ENCODE results near the gene CARMIL1.

The CARMIL1 gene

DNA sequence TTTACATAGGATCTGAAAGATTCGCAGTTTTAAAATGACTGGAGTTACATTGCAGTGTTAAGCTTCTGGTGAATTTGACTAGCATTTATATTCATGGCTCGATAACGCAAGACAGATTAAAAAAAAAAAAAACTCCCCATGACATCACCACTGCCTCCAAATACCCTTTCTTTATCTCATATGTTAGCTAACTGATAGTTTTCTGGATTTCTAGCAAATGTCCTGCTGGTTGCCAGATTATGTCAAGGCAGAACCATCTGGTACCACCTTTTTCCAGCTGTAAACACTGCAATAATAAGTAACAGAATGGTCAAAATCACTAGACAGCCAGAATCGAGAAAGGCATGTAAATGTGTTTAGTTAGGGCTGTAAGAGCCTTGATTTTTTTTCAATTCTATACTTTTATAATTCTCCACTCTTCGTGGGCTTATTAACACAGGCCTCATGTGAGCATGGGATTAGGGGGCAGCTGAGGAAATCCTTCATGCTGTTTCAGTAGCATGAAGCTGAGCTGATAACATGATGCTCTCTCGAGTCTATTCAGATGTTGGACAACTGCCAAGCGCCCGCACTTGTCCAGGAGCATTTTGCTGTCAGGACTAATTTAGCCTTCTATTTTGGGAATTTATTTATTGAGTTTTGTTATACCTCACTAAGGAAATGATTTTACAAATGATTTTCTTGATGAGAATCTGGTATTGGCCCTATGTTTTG, 206.8 kb downstream of the CARMIL1 start:
- no peak for DNase-seq

DNA sequence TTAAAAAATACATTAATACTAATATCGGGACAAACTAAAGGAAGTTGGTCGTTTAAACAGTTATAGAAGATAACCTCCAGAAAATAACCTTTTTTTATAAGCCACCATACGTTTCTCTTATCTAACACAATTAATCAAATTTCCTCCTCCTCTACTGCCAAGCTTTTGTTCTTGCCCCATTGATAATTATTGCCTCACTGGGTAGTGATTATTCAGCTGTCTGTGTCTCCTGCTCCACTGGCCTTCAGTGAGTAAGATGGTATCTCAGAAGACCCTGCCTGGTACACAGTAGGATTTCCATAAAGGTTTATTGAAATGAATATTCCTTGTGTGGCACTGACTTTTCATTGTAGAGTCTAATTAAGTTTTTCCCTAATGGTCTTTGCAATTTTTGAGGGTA, 207.4 kb downstream of the CARMIL1 start:
- no peak for DNase-seq

DNA sequence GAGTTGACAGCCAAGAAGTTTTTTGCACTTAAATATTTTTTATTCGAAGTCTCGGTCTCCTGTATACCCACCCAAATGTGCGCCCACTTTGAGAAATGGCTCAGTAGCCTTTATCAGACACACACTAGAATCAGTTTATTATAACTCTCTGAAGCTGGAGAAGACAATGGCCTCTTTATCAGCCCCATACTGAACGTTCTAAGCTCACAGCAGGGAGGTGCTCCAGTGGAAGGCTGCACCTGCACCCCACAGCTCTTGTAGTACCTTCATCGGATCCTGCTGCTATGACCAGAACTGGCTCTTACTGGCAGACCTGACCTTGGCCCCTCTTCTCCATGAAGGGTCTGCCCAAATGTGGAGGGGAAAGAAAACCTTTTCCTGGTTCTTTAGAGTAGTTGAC, 207.8 kb downstream of the CARMIL1 start:
- DNase-seq = no peak

DNA sequence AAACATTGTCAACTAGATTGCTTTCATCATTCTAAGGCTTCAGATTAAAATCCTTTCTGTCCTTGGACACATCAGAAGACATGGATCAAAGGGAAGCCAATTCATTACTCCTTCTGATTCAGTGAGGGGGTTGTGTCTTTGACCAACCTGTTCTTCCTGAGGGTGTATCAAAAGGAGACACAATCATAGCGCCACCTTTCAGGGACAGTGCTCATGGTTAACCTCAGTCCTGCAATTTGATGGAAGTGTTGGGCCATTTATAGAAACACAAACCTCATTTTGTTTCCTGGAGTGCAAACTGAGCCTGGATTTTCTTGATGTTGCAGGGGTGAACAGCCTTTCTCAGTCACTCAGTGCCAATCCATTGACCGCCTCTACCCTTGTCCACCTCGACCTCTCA, 209.0 kb downstream of the CARMIL1 start:
- DNase-seq = no peak

DNA sequence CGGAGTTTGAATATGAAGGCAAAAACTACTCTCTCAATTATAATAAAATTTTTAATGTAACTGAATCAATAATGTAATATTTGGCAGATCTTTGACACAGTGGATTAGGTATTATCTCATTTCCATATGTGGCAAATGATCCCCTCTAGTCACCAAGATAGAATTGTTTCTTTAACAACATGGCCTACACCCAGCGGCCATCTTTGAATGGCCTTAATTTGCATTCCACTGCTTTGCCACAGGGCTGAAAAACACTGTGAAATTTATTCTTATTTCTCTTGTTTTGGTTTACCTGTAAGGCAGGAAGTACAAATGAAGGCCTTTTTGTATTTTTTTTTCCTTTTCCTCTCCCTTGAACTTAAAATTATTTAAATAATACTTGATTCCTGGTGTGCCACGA, 210.2 kb downstream of the CARMIL1 start:
- no peak for DNase-seq

DNA sequence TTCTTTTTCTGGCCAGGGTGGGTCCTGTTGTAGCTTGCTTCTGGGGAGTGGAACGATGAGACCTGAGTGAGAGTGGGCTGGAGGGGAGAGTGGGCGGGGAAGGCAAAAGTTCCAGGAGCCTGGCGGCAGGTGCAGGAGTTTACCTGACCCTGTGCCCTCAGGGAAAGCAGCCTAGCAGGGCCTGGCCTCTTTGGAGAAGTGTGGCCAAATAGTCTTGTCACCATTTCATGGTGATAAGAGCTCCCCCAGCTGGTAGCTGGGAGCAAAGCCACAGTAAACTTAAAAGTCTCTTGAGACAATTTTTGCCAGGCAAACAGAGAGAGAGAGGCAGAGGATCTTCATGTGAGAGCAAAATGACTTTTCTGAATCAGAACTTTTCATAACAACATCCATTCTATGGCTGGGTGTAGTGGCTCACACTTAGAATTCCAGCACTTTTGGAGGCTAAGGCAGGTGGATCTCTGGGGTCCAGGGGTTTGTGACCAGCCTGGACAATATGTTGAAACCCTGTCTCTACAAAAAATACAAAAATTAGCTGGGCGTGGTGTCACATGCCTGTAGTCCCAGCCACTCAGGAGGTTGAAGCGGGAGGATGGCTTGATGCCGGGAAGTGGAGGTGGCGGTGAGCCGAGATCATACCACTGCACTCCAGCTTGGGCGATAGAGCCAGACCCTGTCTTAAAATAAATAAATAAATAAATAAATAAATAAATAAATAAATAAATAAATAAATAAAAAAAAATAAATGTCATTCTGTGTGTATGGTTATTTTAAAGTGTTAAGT, 211.0 kb downstream of the CARMIL1 start:
- DNase-seq = no peak

DNA sequence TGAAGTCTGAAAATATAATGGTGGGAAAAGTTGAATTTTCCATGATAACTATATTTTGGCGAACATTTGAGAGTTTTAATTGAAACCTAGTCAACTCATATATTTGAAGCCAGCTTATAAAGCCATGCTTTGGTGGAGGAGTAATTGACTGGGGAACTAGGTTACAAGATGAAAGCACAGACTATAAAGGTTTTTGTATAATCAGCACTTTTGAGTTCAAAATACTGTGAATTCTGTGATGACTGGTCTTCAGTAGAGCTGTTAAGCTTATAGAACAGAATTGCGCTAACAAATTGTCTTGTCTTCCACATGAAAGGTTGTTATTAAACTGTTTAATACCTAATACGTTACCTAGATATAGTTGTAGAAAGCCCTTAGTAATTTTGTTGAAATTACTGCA, 213.8 kb downstream of the CARMIL1 start:
- no peak for DNase-seq

DNA sequence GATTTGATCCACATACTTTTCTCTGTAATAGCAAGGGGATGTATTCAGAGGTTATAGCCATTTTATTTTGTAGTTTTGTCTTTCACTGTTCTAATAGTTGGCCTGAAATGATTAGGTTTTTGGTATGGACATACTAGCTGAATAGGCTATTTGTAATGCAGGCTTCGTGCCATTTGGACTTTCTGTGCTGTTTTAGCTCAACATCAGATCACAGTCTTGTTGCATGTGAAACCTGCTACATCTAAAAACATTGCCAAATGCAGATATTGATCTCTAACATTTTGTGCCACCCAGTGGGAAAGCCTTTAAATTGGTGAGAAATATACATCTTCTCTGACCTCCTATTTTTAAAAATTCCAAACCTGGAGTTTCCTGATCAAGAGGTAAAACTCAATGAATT, 215.3 kb downstream of the CARMIL1 start:
- no peak for DNase-seq

DNA sequence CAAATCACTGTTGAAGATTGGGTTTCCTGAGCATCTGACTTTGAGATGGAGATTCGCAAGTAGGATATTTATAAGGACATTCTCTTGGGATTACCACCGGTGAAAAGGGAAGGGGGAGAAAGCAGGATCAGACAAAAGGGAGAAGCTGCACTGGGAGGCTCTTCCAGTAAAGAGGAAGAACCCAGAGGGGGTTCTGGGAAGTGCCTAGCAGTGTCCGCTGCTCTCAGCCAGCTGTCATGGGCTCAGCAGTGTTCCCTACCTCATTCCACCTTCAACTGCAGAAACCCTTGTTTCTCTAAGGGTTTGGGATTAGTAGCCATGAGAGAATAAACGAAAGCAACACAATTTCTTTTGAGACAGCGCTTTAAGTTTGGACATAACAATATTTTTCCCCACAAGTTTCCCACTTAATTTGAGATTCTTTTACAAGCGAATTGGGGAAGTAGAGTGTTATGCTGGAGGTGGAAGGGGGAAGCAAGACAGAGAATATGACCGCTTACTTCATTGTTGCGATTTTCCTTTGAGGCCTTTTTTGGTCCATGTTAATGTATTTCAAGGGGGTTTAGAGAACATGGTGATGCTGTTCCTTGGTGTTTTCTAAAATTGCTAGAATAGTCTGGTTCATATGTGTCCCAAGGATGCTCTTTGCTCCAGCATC, 218.3 kb downstream of the CARMIL1 start:
- DNase-seq = no peak

DNA sequence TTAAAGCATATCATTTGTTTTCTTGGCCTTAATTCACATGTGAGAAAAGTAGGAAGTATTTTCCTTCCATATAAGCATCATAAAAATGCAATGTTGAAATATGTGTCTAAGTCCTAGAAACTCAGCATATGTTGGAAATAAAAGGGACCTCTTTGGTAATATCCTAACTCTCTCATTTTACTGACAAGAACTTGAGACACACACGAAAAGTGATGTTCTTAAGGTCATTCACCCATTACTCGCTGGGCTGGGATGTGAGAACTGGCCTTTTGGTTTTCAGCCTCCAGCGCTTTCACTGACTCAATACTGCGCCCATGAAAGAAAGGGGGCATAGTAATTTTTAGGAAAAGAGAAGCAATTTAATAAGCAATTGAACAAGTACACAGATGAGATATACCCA, 219.3 kb downstream of the CARMIL1 start:
- DNase-seq = no peak

DNA sequence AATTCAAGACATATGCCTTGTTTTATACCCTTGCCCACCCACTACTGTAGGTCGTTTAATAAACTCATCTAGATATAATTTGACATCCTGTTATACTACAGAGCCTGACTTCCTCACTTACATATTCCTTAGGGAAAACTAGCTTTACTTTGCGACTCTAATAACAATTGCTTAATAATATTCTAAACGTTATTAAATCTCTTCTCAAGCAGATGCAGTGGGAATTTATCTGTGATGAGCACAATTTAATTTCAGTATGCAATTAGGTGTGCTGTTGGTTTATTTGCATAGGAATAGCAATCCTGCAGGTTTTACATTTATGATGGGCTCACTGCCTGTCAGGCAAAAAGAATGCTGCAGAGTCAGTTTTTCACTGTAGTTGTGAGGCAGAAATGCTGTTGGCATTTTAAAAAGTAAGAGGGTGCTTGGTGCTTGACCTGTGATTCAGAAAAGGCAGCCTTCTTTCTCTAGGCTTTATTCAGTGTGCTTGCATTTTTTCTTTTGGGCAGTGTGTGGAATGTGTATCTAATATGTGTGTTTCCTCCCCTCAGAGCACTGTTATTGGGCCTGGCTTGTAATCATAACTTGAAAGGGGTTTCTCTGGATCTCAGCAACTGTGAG, 220.6 kb downstream of the CARMIL1 start:
- DNase-seq = no peak

DNA sequence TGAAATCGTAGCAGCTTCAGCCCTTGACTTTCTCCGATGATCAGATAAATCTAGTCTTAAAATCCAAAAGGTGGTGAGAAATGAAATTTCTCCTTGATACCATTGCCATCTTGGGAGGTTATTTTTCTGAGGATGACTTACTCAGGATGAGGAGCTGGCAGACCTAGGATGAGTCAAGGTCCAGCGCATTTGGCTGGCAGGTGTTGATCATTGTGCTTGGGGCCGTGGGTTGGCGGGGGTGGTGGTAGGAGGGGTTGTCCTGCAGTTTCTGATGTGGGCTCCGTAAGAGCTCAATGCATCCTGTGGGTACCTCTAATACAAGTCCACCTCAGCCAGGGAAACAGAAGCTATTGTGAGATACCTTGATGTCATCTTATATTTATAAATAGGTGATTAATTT, 224.5 kb downstream of the CARMIL1 start:
- DNase-seq = no peak

DNA sequence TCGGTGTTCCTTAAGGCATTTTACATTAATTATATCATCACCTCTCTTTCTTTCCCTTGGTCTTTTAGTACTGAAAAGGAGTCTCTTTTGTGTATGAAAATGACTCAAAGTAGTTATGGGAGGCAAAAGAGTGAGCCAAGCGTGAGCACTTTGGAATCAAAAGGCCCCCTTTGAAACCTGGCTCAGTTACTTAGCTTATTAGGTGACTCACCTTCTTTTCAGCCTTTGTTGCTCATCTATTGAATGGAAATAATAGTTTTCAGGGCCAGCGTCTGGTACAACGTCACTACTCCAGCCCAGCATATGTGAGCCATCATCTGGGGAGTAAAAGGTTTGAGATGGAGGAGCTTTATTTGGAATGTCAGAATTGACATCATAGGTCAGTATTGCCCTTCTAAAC, 225.5 kb downstream of the CARMIL1 start:
- no peak for DNase-seq

DNA sequence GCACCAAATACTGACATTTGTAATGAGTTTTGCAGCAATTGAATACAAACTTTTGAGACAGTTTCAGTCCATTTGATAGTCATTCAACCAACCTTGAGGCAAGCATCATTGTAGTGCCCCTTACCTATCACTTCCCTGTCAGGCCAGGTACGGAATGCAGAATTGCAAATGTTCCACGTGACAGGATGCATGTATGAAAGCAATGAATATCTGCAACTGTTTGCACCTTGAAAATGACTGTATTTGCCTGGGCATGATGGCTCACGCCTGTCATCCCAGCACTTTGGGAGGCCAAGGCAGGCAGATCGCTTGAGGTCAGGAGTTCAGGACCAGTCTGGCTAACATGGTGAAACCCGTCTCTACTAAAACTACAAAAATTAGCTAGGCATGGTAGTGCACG, 226.8 kb downstream of the CARMIL1 start:
- DNase-seq = no peak

DNA sequence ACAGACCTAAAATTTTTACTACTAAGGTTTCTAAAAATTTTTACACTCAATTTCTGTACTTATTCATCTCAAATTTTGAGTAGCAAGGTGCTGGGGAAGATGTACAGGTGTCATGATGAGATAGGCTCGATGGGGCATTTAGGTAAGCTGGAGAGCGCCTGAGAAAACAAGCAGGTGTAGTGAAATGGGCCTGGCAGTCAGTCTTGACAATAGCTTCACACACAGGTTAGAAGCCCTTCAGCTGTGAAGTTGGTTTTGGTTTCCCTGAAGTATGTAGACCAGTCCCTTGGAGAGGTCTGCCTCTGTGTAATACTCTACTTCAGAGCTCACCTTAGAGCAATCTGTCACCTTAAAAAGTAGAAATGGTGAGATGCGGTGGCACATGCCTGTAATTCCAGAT, 228.9 kb downstream of the CARMIL1 start:
- no peak for DNase-seq

DNA sequence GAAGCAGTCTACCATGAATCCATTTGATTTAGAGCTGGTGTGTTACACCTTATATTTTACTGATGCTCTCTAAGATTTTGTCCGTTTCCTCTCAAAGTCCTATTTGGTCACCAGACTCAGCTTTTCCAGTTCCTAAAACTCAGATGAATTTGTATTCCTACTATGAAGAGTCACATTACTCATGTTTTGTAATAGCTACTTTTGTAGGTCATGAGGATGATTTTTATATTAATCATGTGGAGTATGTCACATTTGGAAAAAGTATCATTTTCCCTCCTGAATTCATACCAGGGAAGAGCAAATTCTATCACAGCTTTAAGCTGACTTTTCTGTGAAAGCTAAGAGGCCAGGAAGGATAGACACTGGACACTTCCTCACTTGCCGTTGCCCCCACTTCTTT, 232.2 kb downstream of the CARMIL1 start:
- no peak for DNase-seq

DNA sequence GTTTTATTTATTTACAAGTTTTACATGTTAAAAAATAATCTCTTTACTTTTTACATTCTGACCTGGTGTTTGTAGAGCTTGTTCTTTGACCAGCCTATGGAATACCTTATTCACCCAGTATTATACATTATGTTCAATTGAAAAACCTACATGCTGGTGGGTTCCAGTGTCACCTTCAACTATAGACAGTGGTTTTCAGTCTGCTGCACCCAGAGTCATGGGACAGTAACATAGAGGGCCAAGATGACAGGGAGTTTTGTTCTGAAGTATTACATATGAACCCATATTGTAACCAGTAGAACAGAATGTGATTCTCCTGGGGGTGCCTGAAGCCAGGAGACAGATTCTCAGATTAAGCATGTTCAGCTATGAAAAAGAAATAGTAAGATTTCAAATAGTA, 233.4 kb downstream of the CARMIL1 start:
- DNase-seq = no peak

DNA sequence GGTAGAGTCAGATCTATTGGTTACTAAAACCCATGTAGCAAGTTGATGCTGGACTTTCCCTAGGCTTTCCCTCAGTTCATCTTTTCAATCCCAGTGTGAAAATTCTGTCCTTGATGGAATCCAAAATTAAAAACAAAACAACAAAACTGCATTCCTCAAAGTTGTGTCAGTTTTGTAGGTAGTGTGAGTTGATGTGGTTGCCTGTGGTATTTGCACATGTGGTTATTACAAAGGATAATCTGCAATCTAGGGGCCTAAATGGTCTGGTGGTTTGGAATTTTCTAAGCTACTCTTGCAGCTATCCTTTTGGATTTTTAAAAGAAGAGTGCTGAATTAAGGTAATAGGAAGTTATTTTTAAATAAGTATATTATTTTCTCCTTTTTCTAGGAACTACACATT, 240.7 kb downstream of the CARMIL1 start:
- no peak for DNase-seq

DNA sequence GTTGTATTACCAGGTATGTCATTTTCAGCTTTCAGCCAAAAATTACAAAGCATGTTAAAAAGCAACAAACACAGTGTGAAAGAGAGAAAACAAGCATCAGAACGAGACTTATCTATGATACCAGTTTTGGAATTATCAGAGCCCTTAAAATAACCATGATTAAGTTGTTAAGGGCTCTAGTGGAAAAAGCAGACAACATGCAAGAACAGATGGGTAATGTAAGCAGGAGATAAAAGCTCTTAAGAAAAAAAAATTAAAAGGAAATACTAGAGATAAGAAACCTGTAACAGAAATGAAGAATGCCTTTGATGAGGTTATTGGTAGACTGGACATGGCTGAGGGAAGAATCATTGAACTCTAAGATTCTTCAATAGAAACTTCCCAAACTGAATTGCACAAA, 245.4 kb downstream of the CARMIL1 start:
- DNase-seq = no peak

DNA sequence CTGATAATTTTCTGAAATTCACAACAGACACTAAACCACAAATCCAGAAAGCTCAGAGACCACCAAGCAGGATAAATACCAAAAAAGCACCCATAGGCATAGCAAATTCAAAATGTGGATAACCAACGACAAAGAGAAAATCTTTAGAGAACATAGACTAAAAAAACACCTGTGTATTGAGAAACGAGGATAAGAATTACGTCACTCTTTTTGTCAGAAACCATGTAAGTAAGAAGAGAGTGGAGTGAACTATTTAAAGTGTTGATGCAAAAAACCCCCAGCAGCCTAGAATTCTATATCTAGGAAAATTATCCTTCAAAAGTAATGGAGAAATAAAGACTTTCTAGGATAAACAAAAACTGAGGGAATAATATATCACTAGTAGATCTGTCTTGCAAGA, 245.9 kb downstream of the CARMIL1 start:
- DNase-seq = no peak

DNA sequence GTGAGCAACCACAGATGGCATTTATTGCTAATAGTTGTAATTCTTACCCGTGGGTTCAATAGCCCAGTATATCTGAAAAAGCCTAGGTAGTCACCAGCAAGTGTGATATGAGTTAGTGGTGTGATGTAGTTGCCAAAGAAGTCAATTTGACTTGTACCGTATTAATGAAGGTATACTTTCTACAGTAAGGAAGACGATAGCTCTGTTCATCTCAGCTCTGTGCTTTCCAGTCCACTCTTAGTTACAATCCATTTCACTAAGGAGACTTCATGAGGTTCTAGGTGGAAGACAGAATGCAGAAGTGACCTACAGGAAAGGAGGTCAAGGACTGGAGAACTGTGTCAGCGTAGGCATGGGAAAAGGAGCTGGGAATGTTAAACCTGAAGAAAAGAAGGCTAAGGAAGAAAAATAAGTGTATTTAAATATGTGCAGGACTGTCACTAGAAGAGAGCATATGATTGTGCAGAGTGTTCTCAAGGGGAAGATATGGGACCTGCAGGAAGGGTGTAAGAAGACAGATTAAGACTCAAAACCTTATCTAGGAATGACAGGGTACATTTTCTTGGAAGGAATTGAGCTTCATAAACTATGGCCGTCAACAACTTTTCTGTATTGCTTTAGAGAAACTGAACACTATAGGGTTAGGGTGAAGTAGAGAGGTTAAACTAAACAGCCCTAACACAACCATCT, 255.9 kb downstream of the CARMIL1 start:
- DNase-seq = no peak

DNA sequence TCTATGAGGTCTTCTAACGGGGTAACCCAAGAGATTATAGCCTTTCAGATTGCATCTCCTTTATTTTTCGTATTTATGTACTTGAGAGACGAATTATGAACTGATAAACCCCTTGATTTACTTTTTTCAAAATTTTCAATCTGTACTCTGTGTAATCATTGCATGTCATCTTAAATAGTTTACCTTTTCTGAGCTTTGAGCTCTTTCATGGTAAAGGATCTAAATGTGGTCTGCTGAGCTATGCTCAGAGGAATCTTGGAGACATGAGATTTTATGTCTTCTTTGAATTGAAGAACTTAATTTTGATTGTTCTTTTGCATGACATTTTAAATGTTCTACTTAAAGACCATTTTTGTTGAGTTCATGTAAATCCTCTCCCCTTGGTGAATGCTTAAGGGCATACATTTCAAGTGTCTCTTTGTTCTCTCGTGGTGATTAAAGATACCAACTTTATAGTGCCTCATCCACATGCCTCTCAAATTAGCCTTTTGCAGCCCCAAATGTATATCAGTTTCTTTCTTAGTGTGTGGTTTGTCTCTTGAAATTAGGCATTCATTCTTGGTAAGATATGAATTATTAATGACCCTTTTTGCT, 256.6 kb downstream of the CARMIL1 start:
- no peak for DNase-seq

DNA sequence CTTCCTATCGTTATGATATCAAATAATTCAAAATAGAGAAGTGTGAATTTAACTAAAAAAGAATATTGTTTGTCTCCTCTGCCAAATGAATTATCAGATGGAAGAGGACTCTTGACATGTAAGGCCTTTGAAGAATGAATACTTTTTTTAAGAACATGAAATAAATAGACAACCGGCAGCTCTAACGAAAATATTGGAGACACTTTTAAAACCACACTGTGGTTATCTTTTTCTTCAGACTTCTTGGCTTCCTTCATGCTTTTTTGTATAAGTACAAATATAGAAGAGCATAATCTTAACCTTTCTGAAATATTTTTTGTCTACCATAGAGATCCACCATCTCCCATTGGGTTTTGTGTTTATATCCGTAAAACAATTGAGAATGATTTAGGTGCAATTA, 257.6 kb downstream of the CARMIL1 start:
- no peak for DNase-seq

Measured in cortex of kidney (tissue), 1 donor.